Activated CD4-positive, alpha-beta T cell treated with anti-CD3 and anti-CD28 coated beads, Interleukin-2, Interleukin-4, amounts not matched to agents 100 ng/mL and 50 ng/mL, durations not matched to agents 16 hours and 8 hours (primary cell): ENCODE data around the gene SPART.
A peak's percentile ranks its signal among the peaks of the same experiment; 100 is the strongest.
"Not testable (repeated sequence)": the region's sequence is repeated elsewhere in the genome, so short reads cannot be mapped to it uniquely, and the experiment has no call there.

ENCODE experiments used
- DNase-seq: peaks from one replicate; pipeline ENCODE4 v3.0.0-alpha.2; 2020; ENCODE audit warnings: low spot score

The SPART gene

DNA sequence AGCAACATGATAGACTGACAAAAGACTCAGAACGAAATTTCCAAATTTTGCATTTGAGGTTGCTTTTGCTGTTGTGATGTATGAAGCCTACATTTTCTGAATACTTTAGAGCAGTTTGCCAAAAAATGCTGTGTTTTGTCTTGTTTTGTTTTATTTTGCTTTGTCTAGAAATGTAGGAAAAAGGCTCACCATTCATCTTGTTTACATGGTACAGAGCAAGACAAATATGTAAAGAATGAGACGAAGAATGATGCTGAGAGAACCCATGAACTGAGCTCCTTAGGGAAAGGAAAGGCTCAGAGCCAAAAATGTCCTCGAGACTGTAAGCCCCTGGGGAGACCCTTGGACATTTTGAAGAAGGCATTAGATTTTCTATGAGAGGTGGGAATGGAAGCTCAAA is 6.8 kb upstream of the SPART start:
- DNase-seq = no peak

DNA sequence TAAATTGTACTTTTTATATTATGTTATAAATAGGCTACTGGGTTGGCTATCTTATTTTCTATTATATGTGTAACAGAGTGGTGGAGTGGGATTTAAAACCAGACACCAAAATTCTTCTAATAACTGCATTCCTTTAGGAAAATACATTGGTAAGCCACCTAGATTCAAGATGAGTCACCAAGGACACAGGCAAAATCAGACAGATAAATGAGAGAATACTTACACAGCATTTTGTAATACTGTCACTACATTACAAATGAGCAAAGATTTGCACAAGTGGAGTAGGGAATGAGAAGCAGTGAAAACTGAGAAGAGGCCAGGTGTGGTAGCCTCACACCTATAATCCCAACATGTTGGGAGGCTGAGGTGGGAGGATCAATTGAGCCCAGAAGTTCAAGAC is 6.2 kb upstream of the SPART start:
- DNase-seq = no peak

DNA sequence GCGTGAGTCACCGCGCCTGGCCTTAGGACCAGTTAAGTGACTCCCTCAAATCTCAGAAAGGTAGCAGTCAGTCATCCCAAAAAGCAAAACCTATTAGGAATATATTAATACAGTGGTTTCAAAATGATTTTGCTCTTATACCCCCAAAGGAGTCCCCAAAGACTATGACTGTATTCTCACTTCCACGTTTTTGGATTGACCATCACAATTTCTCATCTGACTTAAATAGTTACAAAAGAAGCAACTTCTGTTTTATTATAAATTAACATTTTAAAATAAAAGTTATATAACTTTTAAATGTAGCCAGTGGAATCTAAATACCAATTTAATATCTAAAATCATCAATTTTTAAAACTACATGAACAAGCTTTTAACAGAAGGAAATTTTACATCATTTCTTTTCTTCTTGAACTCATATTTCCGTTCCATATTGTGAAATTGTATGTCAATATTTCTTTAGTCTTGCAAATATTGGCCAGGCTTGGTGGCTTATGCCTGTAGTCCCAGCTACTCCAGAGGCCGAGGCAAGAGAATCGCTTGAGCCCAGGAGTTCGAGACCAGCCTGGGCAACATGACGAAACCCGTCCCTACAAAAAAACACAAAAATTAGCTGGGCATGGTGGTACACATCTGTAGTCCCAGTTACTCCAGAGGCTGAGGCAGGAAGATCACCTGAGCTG is 1.5 kb upstream of the SPART start:
- no peak for DNase-seq

DNA sequence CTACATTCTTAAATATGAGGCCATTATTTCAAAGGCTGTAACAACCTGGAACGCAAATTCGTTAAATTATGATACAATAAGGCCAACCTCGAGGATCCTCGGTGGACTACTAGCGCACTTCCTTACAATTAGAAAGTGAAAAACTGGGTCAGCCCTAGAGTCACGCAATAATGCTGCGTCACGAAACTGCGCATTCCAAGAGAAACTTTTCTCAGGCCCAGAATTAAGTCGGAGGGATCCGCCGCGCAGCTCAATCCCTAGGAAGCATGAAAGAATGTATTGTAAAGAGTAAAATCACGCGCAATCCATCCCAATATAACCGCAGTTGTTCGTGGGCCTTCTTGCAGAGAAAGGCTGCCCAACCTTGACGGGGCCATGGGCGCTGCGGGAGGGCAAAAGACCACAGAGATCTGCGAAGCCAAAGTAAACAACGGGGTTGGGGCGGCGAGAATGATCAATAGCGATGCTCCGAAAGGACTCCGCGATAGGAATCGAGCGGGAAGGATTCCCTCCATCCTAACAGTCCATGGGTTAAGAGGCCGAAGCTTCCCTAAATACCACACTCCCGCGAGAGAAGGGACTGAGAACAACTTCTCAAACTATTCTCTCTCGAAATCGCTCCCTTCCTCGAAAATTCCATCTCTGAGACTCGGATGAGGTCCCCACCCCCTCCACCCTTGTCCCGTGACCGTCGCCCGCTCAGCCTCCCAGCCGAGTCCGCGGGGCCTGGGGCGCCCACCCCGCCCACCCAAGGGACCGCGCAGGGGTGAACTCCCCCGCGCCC is 564 bp downstream of the SPART start:
- peak; percentile 35 for DNase-seq

DNA sequence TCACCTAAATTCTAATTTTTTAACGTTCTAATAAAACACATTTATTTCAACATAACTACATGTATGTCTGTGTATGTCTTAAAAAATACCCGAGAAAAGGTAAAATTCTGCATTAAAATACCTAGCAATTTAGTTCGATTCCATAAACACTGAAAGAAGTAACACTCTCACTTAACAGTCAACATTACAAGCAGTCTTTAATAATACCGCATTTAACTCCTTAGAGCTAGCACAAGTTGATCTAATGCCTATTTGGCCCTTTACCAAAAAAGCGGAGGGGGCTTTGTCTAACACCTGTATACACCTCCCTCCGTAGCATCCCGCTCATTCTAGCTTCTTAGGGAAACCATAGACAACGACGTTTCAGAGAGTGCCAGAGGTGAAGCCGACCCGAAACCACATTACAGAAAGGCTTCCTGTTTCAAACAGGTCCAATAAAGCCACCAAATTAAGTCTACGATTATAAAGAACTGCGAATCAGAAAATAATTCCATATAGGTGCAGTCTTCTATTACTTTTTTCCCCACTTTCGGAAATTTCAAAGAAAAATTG is 1.2 kb downstream of the SPART start:
- peak; percentile 7 for DNase-seq

DNA sequence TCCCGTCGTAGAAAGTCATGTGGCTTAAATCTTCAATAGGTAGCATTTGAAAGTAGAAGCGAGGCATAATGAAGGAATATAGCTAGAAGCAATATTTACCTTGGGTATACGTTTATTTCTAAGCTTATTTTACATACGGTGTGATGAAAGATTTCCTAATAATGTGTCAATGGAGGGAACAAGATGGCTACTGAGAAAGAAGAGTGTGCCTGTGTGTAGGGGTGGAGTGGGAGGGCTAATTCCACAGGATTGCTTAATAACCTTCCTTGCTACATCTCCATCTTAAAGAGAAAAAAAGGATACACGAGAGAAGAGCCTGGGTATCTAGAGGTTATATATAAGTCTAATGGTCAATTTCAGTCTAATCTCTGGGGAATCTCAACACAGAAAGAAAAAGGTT is 2.0 kb downstream of the SPART start:
- DNase-seq = no peak

DNA sequence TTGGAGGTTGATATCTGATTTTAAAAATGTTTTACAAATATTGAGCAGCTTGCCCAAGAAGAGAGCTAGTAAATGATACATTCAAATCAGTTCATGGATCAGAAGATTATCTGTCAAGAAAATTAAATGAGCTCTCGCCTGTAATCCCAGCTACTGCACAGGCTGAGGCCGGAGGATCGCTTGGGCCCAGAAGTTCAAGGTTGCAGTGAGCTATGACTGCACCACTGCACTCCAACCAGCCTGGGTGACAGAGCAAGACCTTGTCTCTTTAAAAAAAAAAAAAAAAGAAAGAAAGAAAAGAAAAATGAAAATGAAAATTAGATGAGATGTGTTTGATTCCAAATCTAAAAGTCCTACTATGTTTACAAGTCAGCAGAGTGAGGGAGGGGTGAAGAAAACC is 2.4 kb downstream of the SPART start:
- DNase-seq = no peak

DNA sequence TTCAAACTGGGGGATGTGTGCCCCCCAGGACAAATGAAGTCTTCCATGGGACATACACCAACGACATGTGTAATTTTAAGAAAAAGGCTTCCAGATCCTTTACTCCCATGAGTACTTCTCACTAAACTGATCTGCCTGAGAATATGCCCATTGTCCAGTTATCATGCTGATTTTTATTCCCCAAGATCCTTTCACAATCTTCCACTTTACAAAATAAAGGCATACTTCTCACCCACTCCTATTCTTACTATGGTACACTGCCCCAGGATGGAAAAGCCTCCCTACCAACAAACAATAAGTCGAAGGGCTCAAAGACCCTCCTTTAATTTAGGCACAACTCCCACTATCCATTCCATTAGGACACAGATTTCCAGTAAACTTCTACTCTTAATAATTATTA is 3.5 kb downstream of the SPART start:
- no peak for DNase-seq

DNA sequence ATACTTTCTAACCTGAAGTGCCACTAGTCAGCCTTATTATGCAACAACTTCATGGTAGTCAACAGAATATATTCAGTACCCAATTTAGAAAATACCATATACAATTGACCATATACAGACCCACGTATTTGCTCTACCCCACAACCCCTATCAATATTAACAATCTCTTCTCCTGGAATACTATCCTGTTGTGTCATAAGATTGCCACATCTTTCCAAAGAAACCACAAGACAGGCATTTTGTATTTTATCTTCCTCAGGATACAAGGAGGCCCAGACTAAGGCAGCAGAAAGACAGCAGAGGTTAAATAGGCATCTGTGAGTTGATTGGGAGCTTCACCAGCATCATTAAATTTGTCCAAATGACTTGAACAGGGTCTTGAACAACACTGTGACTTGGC is 4.5 kb downstream of the SPART start:
- no peak for DNase-seq

DNA sequence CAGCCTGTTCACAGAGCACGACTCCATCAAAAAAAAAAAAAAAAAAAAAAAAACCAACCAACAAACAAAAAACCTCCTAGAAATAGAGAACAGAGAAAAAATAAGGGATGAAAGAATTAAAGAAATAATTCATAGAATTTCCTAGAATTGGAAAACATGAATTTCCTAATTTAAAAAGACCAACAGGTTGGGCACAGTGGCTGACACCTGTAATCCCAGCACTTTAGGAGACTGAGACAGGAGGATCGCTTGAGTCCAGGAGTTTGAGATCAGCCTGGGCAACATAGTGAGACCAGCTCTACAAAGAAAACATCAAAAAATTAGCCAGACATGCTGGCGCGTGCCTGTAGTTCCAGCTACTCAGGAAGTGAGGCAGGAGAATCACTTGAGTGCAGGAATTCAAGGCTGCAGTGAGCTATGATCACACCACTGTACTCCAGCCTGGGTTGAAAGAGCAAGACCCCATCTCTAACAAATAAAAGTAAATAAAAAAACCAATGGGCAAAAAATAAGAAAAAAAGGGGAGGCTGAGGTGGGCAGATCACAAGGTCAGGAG is 6.5 kb downstream of the SPART start:
- no peak for DNase-seq

DNA sequence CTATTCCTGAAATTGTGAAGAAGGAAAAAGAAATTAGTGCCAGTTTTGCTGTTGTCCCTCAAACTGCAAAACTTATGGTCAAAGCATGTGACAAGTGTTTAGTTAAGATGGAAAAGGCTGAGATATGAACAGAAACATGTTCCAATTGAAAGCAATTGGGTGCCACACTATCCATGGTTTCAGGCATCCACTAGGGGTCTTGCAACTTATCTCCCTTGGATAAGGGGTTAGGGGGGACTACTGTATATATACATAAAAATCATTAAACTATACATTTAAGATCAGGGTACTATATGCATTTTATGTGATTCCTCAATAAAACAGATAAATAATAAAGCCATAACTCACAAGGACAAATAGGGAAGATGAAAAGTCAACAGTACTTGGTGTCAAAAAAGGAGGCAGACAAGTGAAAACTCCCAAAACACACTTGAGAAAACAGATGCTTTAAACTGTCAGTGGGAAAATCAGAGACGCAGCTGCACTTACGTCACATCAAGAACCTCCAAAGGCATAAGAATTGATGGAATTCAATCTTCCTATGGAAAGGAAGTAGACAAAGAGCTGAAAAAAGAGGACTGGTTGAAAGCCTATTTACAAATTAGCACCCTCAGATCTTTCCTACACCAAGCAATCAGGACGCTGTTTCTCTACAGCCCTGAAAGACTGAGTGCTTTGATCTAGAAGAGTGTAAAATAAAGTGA is 8.1 kb downstream of the SPART start:
- no peak for DNase-seq

DNA sequence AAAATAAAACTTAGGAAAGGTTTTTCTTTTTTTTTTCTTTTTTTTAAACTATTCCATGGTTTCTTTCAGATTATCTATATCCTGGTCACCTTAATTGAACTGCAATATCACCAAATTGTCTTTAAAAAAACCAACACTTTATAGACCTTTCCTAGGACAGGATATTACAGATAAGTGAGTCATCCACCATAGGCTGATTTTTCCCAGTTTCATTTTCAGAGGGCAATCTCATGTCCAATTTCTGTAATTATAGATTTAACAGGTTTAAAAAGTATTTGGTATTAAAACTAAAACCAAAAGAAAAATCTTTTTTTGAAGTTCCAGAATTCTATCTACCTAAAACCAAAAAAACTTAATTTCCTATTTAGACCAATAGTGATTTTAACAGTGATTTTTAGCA is 13.2 kb downstream of the SPART start:
- no peak for DNase-seq

DNA sequence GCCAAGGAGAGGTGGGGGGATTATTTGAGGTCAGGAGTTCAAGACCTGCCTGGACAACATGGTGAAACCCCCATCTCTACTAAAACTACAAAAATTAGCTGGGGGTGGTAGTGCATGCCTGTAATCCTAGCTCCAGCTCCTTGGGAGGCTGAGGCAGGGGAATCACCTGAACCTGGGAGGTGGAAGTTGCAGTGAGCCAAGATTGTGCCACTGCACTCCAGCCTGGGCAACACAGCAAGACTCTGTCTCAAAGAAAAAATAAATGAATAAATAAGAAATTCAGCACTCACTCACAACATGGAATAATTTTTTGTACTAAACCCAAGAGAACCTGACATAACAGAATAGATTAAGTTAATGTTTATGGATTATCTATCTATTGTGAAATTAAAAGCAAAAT is 13.9 kb downstream of the SPART start:
- not testable (repeated sequence) for DNase-seq

DNA sequence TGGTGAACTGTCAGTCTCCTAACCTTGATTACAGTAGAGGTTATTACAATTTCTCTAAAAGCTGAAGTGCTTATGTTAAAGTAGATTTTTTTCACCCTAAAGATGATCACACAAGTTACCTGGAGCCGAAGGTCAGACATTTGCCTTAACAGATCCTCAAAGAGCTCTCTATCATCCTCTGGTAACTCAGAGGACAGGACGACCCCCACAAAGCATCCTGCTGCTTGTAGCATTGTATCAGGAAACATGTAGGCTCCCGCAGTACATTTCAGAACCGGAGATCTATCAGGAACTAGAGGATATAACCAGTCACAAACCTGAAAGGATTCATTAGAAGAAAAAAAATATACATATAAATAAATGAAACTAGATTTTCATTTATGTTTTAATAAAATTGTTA is 14.9 kb downstream of the SPART start:
- no peak for DNase-seq

DNA sequence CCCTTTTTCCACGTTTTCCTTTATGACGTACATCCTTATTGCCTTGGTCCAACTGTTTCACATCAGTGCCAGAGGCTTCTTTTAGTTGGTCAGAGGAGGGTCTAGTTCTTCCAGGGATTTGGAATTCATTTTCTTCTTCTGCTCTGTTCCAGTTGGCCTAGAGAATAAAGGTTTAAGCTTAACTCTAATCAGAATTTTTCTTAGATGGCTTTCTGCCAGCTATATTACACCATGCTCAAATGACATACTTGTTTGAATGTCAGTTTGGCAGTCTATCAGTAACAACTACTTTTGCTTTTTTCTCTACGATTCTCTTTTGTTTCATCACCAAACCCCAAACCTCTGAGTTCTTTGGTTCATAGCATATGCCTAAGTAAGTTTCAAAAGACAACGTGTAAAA is 16.8 kb downstream of the SPART start:
- no peak for DNase-seq

DNA sequence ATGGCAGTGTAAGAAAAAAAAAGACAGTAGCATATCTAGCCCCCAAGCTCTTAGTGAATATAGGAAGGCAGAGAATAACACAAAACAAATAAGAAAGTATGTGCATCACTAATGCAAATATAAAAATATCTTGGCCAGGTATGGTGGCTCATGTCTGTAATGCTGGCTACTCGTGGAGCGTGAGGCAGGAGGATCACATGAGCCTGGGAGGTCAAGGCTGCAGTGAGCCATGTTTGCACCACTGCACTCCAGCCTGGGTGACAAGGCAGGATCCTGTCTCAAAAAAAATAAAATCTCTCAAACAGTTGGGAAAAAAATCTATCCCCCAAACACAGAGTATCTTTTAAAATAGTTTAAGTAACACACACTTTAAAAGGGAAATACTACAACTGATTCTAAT is 17.4 kb downstream of the SPART start:
- no peak for DNase-seq

DNA sequence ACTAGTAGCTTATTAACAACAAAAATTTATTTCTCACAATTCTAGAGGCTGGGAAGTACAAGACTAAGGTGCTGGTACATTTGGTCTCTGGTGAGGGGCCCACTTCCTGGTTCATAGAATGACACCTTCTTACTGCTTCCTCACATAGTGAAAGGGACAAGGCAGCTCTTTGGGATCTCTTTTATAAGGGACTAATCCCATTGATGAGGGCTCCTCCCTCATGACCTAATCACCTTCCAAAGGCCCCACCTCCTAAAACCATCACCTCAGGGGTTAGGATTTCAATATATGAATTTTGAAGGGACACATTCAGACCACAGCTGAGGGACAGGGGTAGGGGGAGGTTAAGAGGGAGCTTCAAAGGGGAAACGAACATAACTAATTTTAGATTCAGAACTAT is 20.3 kb downstream of the SPART start:
- DNase-seq = no peak

DNA sequence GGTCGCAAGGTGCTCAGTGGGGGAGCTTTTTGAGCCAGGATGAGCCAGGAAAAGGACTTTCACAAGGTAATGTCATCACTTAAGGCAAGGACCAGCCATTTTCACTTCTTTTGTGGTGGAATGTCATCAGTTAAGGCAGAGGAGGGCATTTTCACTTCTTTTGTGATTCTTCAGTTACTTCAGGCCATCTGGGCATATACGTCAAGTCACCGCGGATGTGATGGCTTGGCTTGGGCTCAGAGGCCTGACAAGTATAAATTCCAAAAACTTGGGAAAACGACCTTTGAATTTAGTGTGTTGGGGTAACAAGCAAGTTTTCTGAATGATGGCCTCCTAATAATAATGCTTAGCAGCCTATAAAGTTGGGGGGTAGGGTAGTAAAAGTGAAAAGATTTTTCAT is 21.3 kb downstream of the SPART start:
- not testable (repeated sequence) for DNase-seq

DNA sequence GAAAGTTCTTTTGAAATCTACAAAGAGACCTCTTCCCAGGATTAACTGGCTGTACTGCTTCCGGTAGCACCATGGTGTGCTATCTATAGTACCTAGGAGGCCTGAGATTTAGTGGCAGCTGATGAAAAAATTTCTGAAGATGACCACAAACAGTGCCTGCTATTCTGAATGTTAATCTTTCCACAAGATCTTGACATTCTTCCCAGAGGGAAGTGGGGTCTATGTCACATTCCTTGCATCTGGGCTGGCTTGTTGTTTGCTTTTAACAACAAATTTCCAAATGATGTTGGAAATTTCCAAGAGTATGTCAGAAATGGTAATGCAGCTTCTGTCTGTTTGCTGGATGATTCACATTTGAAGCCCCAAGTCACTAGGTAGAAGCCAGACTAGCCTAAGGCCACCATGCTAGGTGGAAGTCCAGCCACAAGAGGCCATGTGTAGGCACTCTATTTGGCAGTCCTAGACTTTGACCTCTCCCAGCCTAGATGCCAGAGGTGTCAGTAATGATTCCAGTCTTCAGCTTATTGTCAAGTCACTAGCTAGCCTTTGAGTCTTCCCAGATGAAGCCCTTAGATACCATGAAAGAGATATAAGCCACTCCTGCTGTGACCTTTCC is 22.1 kb downstream of the SPART start:
- no peak for DNase-seq

DNA sequence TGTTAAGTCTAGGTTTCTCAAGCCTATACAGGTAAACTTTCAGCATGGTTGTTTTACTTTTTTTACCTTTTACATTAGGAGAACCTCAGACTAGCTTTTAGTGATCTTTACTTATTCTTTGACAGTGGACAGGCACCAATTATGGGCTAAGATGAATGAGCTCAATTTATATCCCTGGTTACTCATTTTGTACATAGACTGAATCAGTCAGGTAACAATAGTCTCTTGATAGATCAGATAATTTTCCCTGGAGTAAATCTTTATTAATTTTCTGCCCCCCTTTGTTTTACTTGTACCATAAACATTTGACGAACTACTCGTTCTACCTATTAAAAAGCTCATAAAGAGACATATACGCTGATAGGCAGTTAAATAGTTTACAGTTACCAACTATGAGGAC is 22.8 kb downstream of the SPART start:
- DNase-seq = no peak

DNA sequence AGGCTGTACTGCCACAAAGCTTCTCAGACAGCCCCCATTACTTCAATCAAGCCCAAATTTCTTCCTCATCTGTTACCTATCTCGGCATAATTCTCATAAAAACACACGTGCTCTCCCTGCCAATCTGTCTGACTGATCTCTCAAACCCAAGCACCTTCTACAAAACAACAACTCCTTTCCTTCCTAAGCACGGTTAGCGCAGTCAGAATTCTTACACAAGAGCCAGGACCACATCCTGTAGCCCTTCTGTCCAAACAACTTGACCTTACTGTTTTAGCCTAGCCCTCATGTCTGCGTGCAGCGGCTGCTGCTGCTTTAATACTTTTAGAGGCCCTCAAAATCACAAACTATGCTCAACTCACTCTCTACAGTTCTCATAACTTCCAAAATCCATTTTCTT is 26.4 kb downstream of the SPART start:
- not testable (repeated sequence) for DNase-seq
